Skeletal muscle satellite cell (primary cell): ENCODE data around the gene IPO9.

Source experiments
- H3K27me3 ChIP-seq: 2 replicates; pipeline ENCODE4 v1.7.0; 2013; ENCODE audit warnings: low read length; ENCODE audit not compliant: control insufficient read depth, insufficient read depth
- H3K36me3 ChIP-seq: 2 replicates; pipeline ENCODE4 v1.7.0; 2013; ENCODE audit warnings: mild to moderate bottlenecking, control low read depth, low read length; ENCODE audit not compliant: insufficient read depth
- H3K4me1 ChIP-seq: 2 replicates; pipeline ENCODE4 v1.7.0; 2013; ENCODE audit warnings: low read length; ENCODE audit not compliant: control insufficient read depth, insufficient read depth
- H3K4me2 ChIP-seq: 2 replicates; pipeline ENCODE4 v1.7.0; 2013; ENCODE audit warnings: mild to moderate bottlenecking, low read length
- H3K4me3 ChIP-seq: 2 replicates; pipeline ENCODE4 v1.7.0; 2013; ENCODE audit warnings: low read length
- H3K9ac ChIP-seq: 2 replicates; pipeline ENCODE4 v1.7.0; 2013; ENCODE audit warnings: mild to moderate bottlenecking, low read depth, low read length, moderate library complexity
- H3K9me3 ChIP-seq: replicated peaks from 2 replicates; pipeline ENCODE4 v1.7.0; 2013; ENCODE audit warnings: mild to moderate bottlenecking, control low read depth, low read length

IPO9 gene

GRCh38 chr1:201891451-201892045 lies 62.6 kb downstream of the IPO9 start:
- Histone ChIP-seq H3K36me3 (no peaks in the 10 kb centered on the region), H3K9ac (no peak overlapping the region), H3K4me2 (no peak overlapping the region), H3K4me3 (no peak overlapping the region), H3K4me1 (peaks cover 21% of the 10 kb centered on the region), H3K9me3 (no peaks in the 10 kb centered on the region), H3K27me3 (no peaks in the 10 kb centered on the region)

GRCh38 chr1:201892211-201892610 lies 63.3 kb downstream of the IPO9 start:
- peaks cover 27% of the 10 kb centered on the region for H3K4me1 ChIP-seq
- H3K4me2 ChIP-seq = no peak overlapping the region
- H3K4me3 ChIP-seq = no peak overlapping the region
- H3K9me3 ChIP-seq = no peaks in the 10 kb centered on the region
- H3K27me3 ChIP-seq = no peaks in the 10 kb centered on the region
- no peak overlapping the region for H3K9ac ChIP-seq
- H3K36me3 ChIP-seq = no peaks in the 10 kb centered on the region

DNA sequence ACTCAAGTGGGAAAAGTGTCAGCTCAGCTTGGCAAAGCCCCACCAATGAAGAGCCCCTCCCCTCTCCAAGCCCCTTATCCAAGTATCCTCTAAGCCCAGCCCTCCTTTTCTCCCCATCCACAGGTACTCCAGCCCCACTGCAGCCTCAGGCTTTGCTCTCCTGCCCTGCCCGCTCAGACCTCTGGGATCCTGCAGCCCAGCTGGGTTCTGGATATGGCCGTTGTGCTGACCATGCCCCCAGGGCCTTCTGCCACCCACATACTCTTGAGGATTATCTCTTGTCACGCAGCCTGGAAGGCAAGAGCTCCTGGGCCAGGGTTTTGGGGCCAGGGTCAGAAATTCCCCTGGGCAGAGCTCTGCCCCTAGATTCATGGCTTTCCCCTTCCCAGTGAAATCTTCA lies 64.5 kb downstream of the IPO9 start:
- Histone ChIP-seq H3K9ac (no peak overlapping the region), H3K4me1 (peaks cover 23% of the 10 kb centered on the region), H3K4me2 (no peak overlapping the region)

DNA sequence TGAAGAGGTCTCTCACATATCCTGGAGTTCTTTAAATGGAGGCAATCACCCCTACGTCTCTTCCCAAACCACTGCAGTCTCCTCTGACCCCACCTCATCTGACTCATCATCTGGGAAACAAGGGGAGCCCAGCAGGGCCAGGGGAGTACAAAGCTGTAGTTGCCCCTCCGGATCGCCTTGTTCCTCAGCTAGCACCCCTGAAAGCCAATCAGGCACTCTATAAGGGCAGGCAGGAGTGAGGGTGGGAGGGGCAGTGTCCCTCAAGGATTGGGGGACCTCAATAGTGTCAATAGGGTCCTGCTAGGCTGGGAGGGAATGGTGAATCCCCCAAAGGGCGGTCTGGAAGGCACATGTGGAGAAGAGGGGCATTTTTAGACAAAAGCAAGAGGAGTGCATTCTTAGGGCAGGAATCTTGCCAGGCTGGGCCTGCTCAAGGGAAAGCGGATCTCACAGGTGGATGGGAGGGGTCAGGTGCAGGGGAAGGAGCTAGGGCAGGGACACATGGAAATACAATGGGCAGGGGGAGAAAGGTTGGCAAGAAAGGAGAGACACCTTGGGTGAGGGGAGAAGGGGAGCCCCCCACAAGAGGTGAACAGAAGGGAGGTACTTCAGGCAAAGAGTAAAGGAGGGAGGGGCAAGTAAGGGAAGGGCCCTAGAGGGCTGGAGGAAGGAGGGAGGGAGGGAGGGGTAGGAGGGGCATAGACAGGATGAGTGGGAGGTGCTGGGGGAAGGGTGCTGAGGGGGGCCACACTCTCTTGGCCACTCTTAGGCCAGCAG lies 65.6 kb downstream of the IPO9 start:
- Histone ChIP-seq H3K4me3 (no peak overlapping the region), H3K9ac (no peak overlapping the region), H3K36me3 (no peaks in the 10 kb centered on the region), H3K9me3 (no peaks in the 10 kb centered on the region), H3K27me3 (no peaks in the 10 kb centered on the region), H3K4me2 (no peak overlapping the region), H3K4me1 (peaks cover 15% of the 10 kb centered on the region)

More for the DNA sequence above, 64.5 kb downstream of the IPO9 start:
- no peaks in the 10 kb centered on the region for H3K27me3 ChIP-seq
- H3K4me3 ChIP-seq = no peak overlapping the region
- no peaks in the 10 kb centered on the region for H3K36me3 ChIP-seq
- H3K9me3 ChIP-seq = no peaks in the 10 kb centered on the region

DNA sequence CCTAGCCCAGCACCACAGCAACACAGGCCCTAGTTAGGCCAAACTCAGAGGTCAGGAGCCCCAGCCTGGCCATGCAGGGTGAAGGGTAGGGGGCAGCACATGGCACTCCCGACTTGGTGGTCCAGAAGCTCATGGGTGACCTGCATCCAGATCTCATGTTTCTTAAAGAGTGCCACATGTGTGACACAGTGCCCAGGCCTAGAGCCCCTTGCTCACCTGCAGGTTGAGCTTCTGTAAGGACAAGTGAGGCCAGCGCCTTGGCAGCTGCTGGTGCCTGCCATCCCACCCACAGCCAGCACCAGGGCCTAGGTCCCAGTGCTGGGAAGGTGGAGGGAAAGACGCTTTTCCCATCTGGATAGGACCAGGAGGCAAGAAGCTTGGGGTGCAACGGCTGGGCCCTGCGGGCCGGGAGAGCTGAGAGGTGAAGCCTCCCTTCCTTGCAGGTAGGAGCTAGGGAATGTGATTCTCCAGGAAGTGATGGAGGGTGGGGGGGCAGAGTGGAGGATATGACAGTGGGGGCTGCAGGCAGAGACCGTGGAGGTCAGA lies 66.2 kb downstream of the IPO9 start:
- Histone ChIP-seq H3K27me3 (peaks cover 6% of the 10 kb centered on the region), H3K9me3 (no peaks in the 10 kb centered on the region), H3K9ac (no peak overlapping the region), H3K36me3 (no peaks in the 10 kb centered on the region), H3K4me2 (no peak overlapping the region), H3K4me1 (peaks cover 13% of the 10 kb centered on the region), H3K4me3 (no peak overlapping the region)

DNA sequence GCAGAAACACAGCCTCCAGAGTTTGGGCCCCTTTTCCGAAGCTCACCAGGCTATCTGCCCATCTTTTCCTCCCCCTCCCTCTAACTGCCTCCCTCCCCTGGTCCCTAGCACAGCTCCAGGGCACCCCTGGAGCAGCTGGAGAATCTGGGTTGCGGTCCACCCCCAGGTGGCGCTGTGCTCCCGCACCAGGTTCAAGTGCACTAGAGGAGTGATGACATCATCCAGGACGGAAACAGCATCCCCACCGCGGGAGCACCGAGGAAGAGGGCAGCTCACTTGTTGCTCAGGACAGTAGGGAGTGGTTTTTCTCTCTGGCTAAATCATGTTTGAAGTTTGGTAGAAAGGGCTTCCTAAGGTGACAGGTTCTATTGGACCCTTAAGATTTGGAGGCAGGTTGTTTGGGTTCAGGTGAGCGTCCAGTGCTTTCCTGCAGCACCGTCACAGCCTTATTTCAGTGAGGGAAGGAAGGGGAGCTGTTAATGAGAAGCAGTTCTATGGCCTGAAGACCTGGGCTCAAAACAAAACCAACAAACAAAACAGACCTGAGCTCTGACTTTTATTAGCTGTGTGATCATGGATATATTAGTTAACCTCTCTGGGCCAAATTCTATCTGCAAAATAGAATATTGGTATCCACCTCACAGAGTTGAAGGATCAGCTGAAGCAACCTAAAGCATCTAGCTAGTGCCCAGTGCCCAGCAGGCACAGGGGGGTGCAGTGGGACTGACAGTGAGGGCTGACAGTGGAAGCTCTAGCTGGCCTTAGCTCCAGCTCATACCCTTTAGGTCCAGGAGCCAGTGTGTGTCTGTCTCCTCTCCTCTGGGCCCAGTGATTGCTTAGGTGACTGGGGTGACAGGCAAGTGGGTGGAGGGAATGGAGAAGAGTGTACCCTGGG lies 67.2 kb downstream of the IPO9 start:
- Histone ChIP-seq H3K9ac (no peak overlapping the region), H3K27me3 (peaks cover 7% of the 10 kb centered on the region), H3K9me3 (no peaks in the 10 kb centered on the region), H3K4me3 (no peak overlapping the region), H3K36me3 (no peaks in the 10 kb centered on the region), H3K4me1 (peaks cover 13% of the 10 kb centered on the region), H3K4me2 (peak overlapping the region; percentile 46)

GRCh38 chr1:201896951-201897391 lies 68.0 kb downstream of the IPO9 start:
- Histone ChIP-seq H3K9ac (no peak overlapping the region), H3K9me3 (no peaks in the 10 kb centered on the region), H3K4me1 (peaks cover 13% of the 10 kb centered on the region), H3K27me3 (peaks cover 7% of the 10 kb centered on the region), H3K36me3 (no peaks in the 10 kb centered on the region), H3K4me3 (no peak overlapping the region), H3K4me2 (no peak overlapping the region)

DNA sequence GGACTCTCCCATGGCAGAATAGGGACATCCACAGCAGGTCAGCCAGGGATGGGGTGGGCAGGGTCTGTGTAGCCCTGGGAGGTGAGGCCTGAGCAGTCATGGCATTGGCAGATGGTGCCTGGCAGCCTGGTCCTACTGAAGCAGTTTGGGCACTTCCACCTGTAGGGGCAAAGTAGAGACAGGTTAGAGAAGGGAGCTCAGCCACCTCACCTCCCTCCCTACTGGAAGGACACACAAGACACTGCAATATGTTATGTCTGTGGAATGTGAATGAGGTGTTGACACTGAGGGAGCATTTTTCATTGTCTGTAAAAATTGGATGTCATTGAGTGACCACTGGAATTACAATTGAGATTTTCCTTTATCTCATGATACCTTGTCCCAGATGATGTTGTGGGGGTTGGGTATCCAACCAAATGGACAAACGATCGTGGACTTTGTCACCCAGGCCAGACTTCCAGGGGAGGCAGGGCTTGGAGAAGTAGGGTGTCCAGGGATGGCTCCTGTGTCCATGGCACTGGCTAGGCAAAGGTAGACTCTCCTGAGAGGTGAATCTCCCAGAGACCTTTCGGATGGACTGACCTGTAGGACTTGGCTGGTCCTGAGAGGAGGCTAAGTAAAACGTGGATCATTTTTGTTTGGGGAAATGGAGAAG lies 69.4 kb downstream of the IPO9 start:
- Histone ChIP-seq H3K27me3 (peaks cover 7% of the 10 kb centered on the region), H3K4me3 (no peak overlapping the region), H3K9me3 (no peaks in the 10 kb centered on the region), H3K36me3 (no peaks in the 10 kb centered on the region), H3K9ac (no peak overlapping the region), H3K4me1 (peaks cover 20% of the 10 kb centered on the region), H3K4me2 (no peak overlapping the region)

DNA sequence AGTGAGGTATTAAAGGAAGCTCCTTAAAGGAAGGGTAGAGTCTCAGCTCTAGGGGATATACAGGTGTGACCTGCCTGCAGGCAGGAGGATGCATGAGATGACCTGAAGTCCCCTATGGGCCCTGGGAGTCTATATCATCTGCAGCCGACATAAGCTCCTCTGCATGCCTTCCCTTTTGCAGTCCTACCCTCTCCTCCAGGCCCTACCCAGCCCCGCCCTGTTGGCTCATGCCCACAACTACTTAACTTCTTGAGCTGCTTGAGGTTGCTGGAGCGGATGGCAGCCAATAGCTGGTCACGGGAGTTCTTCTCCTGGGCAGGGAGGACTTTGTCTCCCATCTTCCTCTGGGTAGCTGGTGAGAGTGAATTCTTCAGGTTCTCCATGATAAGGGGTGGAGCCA lies 70.0 kb downstream of the IPO9 start:
- H3K9me3 ChIP-seq = no peaks in the 10 kb centered on the region
- H3K4me2 ChIP-seq = no peak overlapping the region
- no peak overlapping the region for H3K4me3 ChIP-seq
- no peak overlapping the region for H3K9ac ChIP-seq
- no peaks in the 10 kb centered on the region for H3K36me3 ChIP-seq
- H3K4me1 ChIP-seq = peaks cover 24% of the 10 kb centered on the region
- peaks cover 7% of the 10 kb centered on the region for H3K27me3 ChIP-seq

- H3K36me3 ChIP-seq = no peaks in the 10 kb centered on the region
- no peak overlapping the region for H3K4me3 ChIP-seq
- H3K4me2 ChIP-seq = no peak overlapping the region
- peaks cover 24% of the 10 kb centered on the region for H3K4me1 ChIP-seq
- no peak overlapping the region for H3K9ac ChIP-seq
- H3K9me3 ChIP-seq = no peaks in the 10 kb centered on the region
- H3K27me3 ChIP-seq = peaks cover 7% of the 10 kb centered on the region
Observed at GRCh38 chr1:201899683-201900429, 70.9 kb downstream of the IPO9 start.
